ENCODE results near the gene GNB1. TPM values are rescaled to one million over a fixed set of nuclear protein-coding genes. Genes with fewer than 3 reads are reported as not detected.

GNB1 gene
- total and polyA plus RNA-seq, 2 of the 4 experiments (the other 2 are of a cell fraction) = 73.5 to 371 TPM

DNA sequence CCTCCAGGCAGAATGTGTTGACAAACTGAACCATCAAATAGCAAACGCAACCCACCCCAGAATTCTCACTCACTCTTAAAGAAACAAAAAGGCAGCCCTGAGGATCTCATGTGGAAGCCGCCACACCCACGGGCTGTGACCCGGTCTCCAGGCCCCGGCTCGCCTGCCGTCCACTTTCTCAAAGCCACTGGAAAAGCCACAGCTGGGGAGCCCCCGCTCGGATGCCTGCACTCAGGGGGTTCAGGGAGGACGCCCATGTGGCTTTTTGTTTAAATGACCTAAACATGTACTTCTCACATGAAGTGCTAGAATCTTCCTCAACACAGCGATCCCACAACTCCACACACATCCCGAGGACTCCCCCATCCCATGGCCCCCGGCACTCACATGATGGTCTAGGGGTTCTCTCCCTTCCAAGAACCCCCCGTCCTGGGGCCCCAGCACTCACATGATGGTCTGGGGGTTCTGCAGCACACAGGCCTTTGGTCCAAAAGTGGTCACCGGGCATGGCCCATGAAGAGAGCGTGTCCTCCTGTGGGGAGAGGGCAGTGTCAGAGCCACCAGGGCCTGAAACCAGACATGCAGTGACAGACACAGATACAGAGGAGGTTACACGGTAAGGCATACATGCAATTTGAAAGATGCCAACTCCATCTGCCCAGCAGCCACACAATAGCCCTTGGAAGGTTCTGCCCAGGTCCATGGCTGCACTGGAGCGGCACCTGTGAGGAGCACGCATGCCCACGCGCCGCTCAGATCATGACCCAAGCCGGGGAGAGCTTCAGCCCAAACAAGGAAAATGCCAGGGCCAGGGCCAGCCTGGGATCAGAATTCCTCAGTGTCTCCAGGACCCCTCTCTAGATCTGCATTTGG is 129.1 kb downstream of the GNB1 start:
- Histone ChIP-seq H2BK5ac (ENCODE audit: low read depth, low read length, poor library complexity, severe bottlenecking) (no peak overlapping the region), H3K4me1 (ENCODE audit: control insufficient read depth, insufficient read depth, low read length) (no peaks in the 10 kb centered on the region), H3K79me1 (ENCODE audit: low read depth in 1 of 2, low read length in 2 of 2) (peaks cover 16 to 48% of the 10 kb centered on the region in 2 experiments), H3K9ac (ENCODE audit: low read depth, low read length) (no peak overlapping the region), H3K56ac (ENCODE audit: extremely low read depth, insufficient read depth, low read length) (no peak overlapping the region), H3K27me3 (ENCODE audit: control insufficient read depth, insufficient read depth, low read length) (no peaks in the 10 kb centered on the region), H3K27ac (ENCODE audit: insufficient read depth, low read length) (no peak overlapping the region), H4K5ac (ENCODE audit: low read depth, low read length) (no peak overlapping the region), H3K14ac (replicated peaks; ENCODE audit: low read depth, low read length) (no peak overlapping the region), H3K9me3 (ENCODE audit: control insufficient read depth, insufficient read depth, low read length) (no peaks in the 10 kb centered on the region), H2BK20ac (ENCODE audit: low read depth, low read length) (no peak overlapping the region), H3K36me3 (ENCODE audit: control insufficient read depth, insufficient read depth, low read length) (peaks cover 50% of the 10 kb centered on the region), H4K20me1 (ENCODE audit: insufficient read depth, low read length) (peaks cover 19% of the 10 kb centered on the region), H4K8ac (ENCODE audit: low read depth in 2 of 2, low read length in 2 of 2) (no peak overlapping the region), H3K4me3 (ENCODE audit: insufficient read depth, low read depth, low read length) (no peak overlapping the region), H2AFZ (replicated peaks; ENCODE audit: low read length, poor library complexity) (no peak overlapping the region), H2BK120ac (ENCODE audit: low read depth, low read length) (no peak overlapping the region), H2AK9ac (replicated peaks; ENCODE audit: low read depth, low read length, poor library complexity) (no peak overlapping the region), H3K9me1 (ENCODE audit: insufficient read depth, low read length) (no peaks in the 10 kb centered on the region; the same call in 1 of the 2 replicates), H2AK5ac (ENCODE audit: low read depth, low read length) (no peak overlapping the region), H2BK15ac (ENCODE audit: low read depth, low read length) (no peak overlapping the region), H3K18ac (ENCODE audit: low read depth, low read length) (no peak overlapping the region), H4K91ac (ENCODE audit: insufficient read depth, low read depth, low read length) (no peak overlapping the region), H3K23ac (ENCODE audit: low read depth, low read length) (no peak overlapping the region), H3K4me2 (ENCODE audit: low read depth, low read length) (no peak overlapping the region), H3K4ac (ENCODE audit: low read depth, low read length) (no peak overlapping the region)
- ChIA-PET CTCF (no interaction called here), POLR2A (ENCODE audit: unreplicated experiment) (no interaction called here)
- BruUV-seq (replicated peaks) = no TSS peak
- DNase-seq (no peak), ATAC-seq (ENCODE audit: low read depth) (no peak)
- in situ Hi-C loops (cut with MboI; ENCODE audit: low sequenced_read_pairs) (no loop called here), intact Hi-C loops (cut with micrococcal nuclease) (no loop called here), dilution Hi-C loops (cut with HindIII; ENCODE audit: low sequenced_read_pairs, unreplicated experiment) (no loop called here)
- TF ChIP-seq, protein P1, sequence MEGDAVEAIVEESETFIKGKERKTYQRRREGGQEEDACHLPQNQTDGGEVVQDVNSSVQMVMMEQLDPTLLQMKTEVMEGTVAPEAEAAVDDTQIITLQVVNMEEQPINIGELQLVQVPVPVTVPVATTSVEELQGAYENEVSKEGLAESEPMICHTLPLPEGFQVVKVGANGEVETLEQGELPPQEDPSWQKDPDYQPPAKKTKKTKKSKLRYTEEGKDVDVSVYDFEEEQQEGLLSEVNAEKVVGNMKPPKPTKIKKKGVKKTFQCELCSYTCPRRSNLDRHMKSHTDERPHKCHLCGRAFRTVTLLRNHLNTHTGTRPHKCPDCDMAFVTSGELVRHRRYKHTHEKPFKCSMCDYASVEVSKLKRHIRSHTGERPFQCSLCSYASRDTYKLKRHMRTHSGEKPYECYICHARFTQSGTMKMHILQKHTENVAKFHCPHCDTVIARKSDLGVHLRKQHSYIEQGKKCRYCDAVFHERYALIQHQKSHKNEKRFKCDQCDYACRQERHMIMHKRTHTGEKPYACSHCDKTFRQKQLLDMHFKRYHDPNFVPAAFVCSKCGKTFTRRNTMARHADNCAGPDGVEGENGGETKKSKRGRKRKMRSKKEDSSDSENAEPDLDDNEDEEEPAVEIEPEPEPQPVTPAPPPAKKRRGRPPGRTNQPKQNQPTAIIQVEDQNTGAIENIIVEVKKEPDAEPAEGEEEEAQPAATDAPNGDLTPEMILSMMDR (conservative IDR thresholded peaks at IDR 0.05; ENCODE audit: low read depth, low read length) = no peak
- TF ChIP-seq SMC3 (IDR thresholded peaks at IDR 0.05; ENCODE audit: low read depth, low read length) = no peak
- TF ChIP-seq RAD21 (IDR thresholded peaks at IDR 0.05; ENCODE audit: low read length) = no peak
- no peak for TF ChIP-seq MAZ (IDR thresholded peaks at IDR 0.05; ENCODE audit: borderline replicate concordance, low read depth, low read length)
- no peak for TF ChIP-seq RFX5 (IDR thresholded peaks at IDR 0.05; ENCODE audit: low read depth, low read length)
- no peak for TF ChIP-seq RCOR1 (IDR thresholded peaks at IDR 0.05; ENCODE audit: insufficient replicate concordance, low read length)
- TF ChIP-seq MXI1 (IDR thresholded peaks at IDR 0.05; ENCODE audit: borderline replicate concordance, low read depth, low read length) = no peak
- no peak for TF ChIP-seq CHD1 (IDR thresholded peaks at IDR 0.05; ENCODE audit: low read depth, low read length)
- TF ChIP-seq NFE2L2 (IDR thresholded peaks at IDR 0.05; ENCODE audit: low read depth, low read length) = no peak
- TF ChIP-seq BHLHE40 (IDR thresholded peaks at IDR 0.05; ENCODE audit: low read depth, low read length) = no peak
- TF ChIP-seq POLR2A (IDR thresholded peaks at IDR 0.05; ENCODE audit: low read depth, low read length) = no peak
- TF ChIP-seq, protein P2, sequence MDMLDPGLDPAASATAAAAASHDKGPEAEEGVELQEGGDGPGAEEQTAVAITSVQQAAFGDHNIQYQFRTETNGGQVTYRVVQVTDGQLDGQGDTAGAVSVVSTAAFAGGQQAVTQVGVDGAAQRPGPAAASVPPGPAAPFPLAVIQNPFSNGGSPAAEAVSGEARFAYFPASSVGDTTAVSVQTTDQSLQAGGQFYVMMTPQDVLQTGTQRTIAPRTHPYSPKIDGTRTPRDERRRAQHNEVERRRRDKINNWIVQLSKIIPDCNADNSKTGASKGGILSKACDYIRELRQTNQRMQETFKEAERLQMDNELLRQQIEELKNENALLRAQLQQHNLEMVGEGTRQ (IDR thresholded peaks at IDR 0.05; ENCODE audit: low read depth, low read length) = no peak
- 100% methylated on average over 9 of the region's 23 CpGs; no CpG with 5 or more reads in 1 of the 2 experiments for WGBS, 2 experiments (ENCODE audit: extremely low coverage in 2 of 2, insufficient read length in 1 of 2)

All from IMR-90 (cell line).